ENCODE data around the gene DTX1.
"Not testable (repeated sequence)": the region's sequence is repeated elsewhere in the genome, so short reads cannot be mapped to it uniquely, and the experiment has no call there.

The DTX1 gene

GRCh38 chr12:113116875-113117274, 60.3 kb downstream of the DTX1 start:
- FAIRE-seq, result no peak

- not testable (repeated sequence) for FAIRE-seq
Observed at GRCh38 chr12:113117684-113118083, 61.2 kb downstream of the DTX1 start.

- FAIRE-seq, result no peak
Observed at GRCh38 chr12:113118142-113118541, 61.6 kb downstream of the DTX1 start.

DNA sequence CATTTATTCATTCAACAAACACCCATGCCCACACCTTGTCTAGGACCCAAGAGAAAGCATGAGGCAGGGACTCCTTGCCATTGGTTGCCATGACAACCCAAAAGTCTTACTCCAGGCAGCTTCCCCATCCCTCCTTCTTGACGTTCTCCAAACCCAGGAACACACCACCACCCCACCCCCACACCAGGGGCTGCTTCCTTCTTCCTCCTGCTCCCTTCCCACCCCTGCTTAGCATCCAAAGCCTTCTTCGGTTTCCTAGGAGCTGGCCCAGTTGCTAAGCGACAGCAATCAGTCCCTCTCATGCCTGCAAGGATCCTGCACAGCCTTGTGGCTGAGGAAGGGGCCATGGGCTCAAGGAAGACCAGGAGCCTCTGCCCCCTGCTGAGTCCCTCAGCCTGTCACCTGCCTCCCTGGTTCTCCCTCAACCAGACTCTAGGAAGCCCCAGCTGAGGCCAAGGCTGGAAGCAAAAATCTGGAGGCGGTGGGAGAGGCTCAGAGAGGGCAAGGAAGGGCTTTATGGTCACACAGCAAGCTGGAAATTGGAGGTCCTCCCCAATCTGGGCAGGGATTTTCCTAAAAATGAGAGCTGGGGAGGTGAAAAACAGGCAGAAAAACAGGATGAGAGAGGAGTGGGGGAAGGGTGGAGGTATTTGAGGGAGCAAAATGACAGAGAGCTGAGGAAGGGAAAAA, 63.6 kb downstream of the DTX1 start:
- no peak for FAIRE-seq

DNA sequence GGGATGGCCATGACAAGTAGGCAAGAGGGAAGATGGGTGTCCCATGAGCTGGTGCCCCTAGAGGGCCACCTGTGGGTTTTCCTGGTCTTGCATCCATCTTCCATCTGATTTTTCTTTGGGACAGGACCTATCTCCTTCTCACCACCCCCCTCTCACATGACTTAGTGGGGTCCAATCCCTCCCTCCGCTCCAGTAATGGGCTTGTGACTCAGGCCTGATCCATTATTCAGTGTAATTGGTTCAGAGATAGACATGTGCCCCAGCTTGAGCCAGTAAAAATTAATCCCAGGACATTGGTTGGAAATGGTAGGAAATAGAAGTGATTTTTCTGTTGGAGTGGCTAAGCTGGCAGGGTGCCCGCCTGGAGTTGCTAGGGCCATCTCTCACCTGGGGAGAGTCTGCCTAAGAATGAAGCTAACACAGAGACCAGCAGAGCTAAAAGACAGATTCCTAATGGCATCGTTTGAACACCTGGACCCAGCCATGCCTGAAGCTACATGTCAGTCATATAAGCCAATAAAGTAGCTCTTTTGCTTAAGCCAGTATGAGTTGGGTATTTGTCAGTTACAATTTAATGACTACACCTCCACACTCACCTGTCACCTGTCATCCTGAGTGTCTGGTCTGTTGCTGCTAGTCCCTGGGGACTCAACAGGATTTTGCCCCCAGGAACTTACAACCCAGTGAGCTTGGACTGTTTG, 64.3 kb downstream of the DTX1 start:
- FAIRE-seq, result no peak

GRCh38 chr12:113127791-113128199, 71.3 kb downstream of the DTX1 start:
- FAIRE-seq, result no peak

DNA sequence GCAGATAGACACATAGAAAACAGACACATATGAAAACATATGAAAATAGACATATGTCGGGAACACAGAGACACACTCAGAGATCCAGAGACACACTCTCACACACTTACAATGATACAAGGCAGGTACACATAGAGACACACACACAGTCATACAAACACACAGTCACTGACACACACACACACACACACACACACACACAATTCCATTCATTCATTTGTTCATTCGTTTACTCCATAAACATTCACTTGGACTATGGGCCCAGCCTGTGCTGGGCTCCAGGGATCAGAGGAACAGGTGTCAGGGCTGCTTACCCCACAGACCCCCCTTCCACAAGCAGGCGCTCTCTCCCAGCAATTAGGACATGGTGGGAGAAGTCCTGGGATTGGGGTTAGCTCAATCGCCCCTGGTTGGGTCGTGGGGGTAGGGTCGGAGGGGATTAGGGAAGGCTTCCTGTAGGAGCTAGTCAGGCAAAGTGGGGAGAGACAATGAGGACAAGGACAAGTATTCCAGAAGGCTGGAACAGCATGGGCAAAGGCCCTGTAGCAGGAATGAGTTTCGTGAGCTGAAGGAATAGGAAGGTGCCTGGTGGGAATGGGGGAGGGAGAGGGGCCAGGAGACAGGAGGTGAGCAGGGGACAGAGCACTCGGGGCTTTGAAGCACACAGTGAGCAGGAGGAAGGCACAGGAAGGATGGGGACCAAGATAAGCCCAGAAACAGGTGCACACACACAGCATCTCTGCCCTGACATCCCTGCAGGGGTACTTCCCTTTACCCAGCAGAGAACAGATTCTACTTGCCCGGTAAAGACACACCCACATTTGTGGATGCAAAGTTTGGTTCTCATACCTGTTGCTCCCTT, 72.5 kb downstream of the DTX1 start:
- no peak for FAIRE-seq

GRCh38 chr12:113129664-113130456, 73.3 kb downstream of the DTX1 start:
- no peak for FAIRE-seq

- FAIRE-seq, result no peak
Observed at GRCh38 chr12:113130457-113131135, 74.1 kb downstream of the DTX1 start.

GRCh38 chr12:113131556-113131955, 75.0 kb downstream of the DTX1 start:
- FAIRE-seq, result no peak

GRCh38 chr12:113133036-113133435, 76.5 kb downstream of the DTX1 start:
- no peak for FAIRE-seq

- no peak for FAIRE-seq
Observed at GRCh38 chr12:113133666-113134065, 77.1 kb downstream of the DTX1 start.

DNA sequence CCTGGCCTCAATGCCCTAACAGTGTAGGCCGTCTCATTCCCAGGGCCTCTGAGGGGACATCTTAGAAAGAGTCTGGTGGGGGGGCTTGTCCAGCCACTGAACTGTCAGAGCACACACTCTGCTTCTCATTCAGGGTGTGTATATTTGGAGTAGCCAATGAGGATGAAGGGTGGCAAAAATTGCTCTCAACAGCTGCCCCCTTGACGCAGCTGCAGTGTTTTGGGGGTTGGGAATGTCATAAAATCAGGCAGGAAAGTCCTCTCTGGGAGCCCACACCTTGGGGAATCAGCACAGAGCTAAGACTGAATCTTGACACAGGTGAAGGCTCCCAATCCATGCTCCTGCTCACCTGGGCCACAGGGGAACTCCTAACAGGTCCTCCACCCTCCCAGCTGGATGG, 77.5 kb downstream of the DTX1 start:
- FAIRE-seq, result no peak

DNA sequence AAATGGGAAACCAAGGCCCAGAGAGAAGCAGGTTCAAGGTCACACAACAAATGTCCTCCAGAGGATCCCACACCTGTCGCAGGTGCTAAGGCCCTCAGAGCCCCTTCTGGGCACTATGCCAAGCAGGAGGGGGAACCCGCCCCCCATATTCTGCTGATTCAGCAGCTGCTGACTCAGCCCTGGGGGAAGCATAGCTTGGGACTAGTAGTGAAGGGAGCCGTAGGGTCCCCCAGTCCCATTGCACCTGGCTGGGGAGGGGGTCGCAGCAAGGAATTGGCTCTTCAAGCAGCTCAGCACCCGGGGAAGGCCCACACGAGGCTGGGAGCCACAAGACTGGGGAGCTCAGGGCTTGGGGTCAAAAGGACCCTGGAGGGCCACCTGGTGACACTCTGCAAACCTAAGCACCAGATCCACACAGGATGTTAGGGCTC, 78.0 kb downstream of the DTX1 start:
- FAIRE-seq, result no peak

- FAIRE-seq, result no peak
Observed at GRCh38 chr12:113135178-113136127, 78.9 kb downstream of the DTX1 start, which contains the start of gene RASAL1. Gene RASAL1, minus strand, starts transcription at chr12:113135761. Its CDS starts 299 bp downstream, at chr12:113135462.

DNA sequence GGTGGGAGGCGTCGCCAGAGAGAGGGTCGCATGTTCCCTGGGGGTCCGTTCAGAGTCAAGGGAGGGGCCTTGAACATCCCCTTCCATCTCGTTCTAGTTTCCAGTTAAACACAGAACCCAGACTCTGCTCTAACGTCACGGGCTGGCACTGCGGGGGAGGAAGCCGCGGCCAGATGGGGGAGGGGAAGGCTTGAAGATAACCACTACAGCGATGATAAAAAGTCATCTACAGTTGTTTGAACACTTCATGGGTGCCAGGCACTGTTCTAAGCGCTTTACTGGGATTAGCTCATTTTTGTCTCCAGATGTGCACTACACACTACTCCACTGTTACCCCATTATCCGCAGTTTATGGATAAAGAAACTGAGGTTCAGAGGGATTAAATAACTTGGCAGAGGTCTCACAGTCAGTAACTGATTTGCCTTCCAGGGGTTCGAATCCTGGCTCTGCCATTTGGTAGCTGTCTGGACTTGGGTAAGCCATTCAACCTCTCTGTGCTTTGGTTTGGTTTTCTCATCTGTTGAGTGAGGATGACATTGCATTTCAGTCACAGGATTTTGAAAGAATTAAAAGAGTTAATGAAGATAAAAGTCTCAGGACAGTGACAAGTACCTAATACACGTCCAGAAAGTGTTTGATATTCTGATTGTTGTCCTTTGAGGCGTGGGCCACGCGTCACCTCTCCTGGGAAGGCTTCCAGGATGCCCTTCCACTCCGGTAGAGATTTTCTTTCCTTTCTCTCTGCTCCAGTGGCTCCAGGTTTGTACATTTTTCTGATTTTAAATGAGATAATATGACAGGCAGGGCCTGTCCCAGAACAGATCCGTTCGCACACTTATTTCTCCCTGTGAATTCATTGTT, 79.8 kb downstream of the DTX1 start:
- no peak for FAIRE-seq

DNA sequence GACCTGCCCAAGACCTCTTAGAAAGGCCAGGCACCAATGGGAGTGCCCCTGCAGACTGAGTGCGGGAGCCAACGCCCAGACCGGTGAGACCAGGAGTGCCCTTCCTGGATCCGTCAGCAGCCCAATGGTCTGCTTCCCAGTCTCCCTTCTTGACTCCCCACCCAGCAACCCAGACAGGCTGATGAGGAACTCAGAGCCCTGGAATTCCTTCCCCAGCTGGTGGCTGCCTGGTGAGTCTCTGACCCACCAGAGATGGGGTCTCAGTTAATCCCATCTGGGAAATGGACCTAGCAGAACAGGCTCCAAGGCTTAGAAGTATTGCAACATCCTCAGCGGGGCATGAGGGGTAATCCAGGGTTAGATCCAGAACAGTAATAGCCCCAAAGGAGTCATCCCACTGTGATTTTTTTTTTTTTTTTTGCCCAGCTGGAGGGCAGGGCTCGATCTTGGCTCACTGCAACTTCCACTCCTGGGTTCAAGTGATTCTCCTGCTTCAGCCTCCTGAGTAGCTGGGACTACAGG, 80.5 kb downstream of the DTX1 start:
- FAIRE-seq, result no peak

DNA sequence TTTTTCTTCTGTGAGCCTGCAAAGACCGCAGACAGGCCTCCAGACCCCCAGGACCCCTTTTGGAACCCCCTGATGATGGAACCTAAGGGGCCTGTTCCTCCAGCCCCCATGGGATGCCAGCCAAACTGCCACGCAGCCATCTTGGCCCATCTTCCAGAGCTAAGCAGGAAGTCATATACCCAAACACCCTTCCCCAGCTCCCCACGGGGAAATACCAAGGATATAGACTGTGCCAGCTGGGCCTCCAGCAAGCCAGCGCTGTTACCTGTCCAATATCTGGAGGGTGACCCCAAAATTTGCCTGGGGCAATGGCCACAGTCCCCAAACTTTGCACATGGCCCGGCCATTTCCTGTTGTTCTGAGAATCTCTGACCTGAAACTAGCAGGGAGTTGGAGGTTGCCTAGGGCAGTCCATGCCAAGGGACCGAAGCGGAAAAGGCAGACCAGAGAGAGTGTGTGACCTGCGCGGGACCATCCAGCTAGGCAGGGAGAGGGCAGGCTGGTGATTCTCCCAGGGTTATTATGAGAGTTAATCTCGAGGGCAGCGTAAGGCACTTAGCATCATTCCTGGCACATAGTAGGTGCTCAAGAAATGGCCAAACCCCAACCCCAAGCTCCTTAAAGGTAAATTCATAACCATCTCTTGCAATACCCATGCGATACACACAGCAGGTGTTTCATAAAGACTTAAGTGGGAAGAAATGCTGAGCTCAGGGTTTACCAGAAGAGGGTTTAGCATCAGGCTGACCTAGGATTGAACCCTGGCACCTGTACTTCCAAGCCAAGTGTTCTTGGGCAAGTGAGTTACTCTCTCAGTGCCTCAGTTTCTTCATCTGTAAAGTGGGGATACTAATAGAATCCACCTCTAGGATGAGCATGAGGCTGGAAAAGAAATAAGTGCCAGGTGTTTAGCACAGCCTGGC, 81.6 kb downstream of the DTX1 start:
- no peak for FAIRE-seq

All from endometrium (tissue), 2 donors.